Measurements from ENCODE around the gene MINDY3.

The MINDY3 gene

DNA sequence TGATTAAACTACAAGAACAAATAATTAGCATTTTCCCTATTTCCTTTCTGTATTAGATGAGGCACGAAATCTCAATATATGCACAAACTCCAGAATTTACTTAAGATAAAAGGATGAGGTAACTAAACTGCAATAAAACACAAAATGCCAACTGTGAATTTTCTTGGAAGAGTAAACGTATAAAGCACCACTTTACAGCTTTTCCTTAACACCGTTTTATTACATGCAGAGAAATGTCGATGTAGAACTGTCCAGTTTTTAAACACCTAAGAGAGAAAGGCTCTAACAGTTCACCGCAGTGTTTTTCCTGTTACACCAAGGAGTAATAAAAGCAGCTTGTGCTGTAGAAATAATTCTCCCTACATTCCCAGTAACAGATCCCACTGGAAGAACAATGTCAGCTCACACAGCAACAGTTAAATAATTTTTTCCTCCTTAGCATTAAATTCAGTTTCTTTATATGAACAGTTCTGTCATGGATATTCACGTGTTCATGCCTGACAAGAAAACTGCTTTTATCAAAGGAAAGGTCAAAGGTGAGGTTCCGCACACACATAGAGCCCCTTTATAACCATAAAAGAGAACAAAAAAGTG is 52.0 kb downstream of the MINDY3 start:
- H3K9me3 ChIP-seq = no peaks in the 10 kb centered on the region
- no peaks in the 10 kb centered on the region for H3K27me3 ChIP-seq
- no peaks in the 10 kb centered on the region for H4K20me1 ChIP-seq
- no peak overlapping the region for H3K27ac ChIP-seq
- H3K36me3 ChIP-seq = peaks cover 42% of the 10 kb centered on the region
- H3K9ac ChIP-seq = no peak overlapping the region
- TF ChIP-seq Cebpa-rat (IDR thresholded peaks at IDR 0.05) = no peak
- no peak overlapping the region for H3K4me3 ChIP-seq
- H3K4me2 ChIP-seq = no peak overlapping the region
- H3K4me1 ChIP-seq = no peaks in the 10 kb centered on the region

DNA sequence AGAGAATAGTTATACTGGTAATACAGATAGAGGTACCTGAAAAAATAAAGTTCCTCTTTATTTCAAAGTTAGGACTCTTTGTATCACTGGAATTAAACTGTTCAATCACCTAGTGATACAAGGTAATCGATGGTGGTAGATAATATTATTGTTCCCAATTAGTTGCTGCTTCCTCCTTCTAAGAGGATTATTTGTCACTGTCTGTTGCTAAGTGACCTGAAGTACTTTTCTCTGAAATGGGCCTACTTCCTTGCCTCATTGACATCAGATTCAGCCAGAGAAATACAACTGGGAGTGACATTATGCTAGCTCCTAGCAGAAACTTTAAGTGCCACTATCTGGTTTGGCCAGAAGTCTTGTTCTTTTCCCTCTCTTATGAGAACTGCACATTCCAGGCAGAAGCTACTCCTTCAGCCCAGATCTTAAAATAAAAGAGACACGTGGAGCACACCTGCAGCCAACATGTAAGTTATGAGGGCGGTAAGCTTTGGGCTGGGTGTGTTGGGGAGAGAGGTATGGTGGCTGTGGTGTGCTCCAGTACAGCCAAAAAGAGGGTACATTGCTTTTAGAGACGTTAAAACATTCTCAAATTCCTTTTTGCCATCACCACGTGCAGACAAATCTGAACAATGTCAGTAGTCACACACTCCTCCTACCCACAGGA is 54.8 kb downstream of the MINDY3 start:
- H3K4me3 ChIP-seq = no peak overlapping the region
- H3K27me3 ChIP-seq = no peaks in the 10 kb centered on the region
- no peaks in the 10 kb centered on the region for H3K4me1 ChIP-seq
- H3K9ac ChIP-seq = no peak overlapping the region
- H3K36me3 ChIP-seq = peaks cover 62% of the 10 kb centered on the region
- H3K9me3 ChIP-seq = peaks cover 19% of the 10 kb centered on the region
- no peak overlapping the region for H3K4me2 ChIP-seq
- no peaks in the 10 kb centered on the region for H4K20me1 ChIP-seq
- H3K27ac ChIP-seq = no peak overlapping the region
- TF ChIP-seq Cebpa-rat (IDR thresholded peaks at IDR 0.05) = no peak

GRCh38 chr10:15804109-15804508 is 56.2 kb downstream of the MINDY3 start:
- TF ChIP-seq Cebpa-rat (IDR thresholded peaks at IDR 0.05) = no peak
- H3K9ac ChIP-seq = no peak overlapping the region
- H4K20me1 ChIP-seq = no peaks in the 10 kb centered on the region
- H3K27me3 ChIP-seq = no peaks in the 10 kb centered on the region
- no peak overlapping the region for H3K4me3 ChIP-seq
- no peaks in the 10 kb centered on the region for H3K4me1 ChIP-seq
- no peak overlapping the region for H3K4me2 ChIP-seq
- peaks cover 21% of the 10 kb centered on the region for H3K9me3 ChIP-seq
- no peak overlapping the region for H3K27ac ChIP-seq
- H3K36me3 ChIP-seq = peaks cover 65% of the 10 kb centered on the region

DNA sequence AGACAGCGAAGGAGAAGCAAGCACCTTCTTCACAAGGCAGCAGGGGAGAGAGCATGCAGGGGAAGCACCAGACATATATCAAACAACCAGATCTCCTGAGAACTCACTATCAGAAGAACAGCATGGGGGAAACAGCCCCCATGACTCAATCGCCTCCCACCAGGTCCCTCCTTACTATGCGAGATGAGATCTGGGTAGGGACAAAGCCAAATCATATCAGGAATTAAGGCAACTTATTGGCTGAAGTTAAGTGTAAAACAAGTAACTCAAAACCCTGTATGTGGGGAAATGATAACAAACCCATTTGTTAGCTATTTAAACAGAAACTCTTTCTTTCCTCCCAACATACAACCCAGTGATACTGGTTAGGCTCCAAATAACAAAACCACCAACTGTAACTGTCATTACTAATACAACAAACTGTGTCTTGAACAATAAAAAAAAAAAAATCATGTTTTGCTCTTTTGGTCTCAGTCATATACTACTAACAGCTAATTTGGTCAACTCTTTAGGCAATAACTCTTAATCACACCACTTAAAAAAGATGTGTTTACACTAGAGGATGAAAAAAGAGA is 57.8 kb downstream of the MINDY3 start:
- Histone ChIP-seq H3K4me2 (no peak overlapping the region), H3K36me3 (peaks cover 62% of the 10 kb centered on the region), H3K27me3 (no peaks in the 10 kb centered on the region), H3K4me1 (no peaks in the 10 kb centered on the region), H3K9ac (no peak overlapping the region), H3K9me3 (peaks cover 21% of the 10 kb centered on the region), H3K4me3 (no peak overlapping the region), H3K27ac (no peak overlapping the region), H4K20me1 (no peaks in the 10 kb centered on the region)
- no peak for TF ChIP-seq Cebpa-rat (IDR thresholded peaks at IDR 0.05)

DNA sequence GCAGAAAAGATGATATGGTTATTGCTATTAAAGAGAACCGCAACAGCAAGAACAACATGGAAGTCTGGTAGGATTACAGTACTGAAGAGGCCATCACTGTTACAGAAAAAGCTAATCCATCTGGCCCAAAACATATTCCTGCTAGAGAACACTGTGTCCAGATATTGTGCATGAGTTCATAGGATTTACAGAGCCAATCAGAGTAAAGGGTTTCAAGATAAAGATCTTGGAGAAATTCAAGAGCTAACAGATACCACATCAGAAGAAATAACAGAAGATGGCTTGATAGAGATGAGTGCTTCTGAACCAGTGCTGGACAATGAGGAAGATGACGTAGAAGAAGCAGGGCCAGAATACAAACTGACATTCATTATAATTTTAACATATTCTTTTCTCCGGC is 58.7 kb downstream of the MINDY3 start:
- no peak overlapping the region for H3K4me2 ChIP-seq
- no peaks in the 10 kb centered on the region for H3K27me3 ChIP-seq
- no peak overlapping the region for H3K4me3 ChIP-seq
- H3K9ac ChIP-seq = no peak overlapping the region
- peaks cover 21% of the 10 kb centered on the region for H3K9me3 ChIP-seq
- no peaks in the 10 kb centered on the region for H3K4me1 ChIP-seq
- H3K27ac ChIP-seq = no peak overlapping the region
- no peaks in the 10 kb centered on the region for H4K20me1 ChIP-seq
- TF ChIP-seq Cebpa-rat (IDR thresholded peaks at IDR 0.05) = no peak
- peaks cover 58% of the 10 kb centered on the region for H3K36me3 ChIP-seq

GRCh38 chr10:15801147-15801546 is 59.2 kb downstream of the MINDY3 start:
- no peak overlapping the region for H3K27ac ChIP-seq
- TF ChIP-seq Cebpa-rat (IDR thresholded peaks at IDR 0.05) = no peak
- no peaks in the 10 kb centered on the region for H3K4me1 ChIP-seq
- peaks cover 21% of the 10 kb centered on the region for H3K9me3 ChIP-seq
- H3K4me2 ChIP-seq = no peak overlapping the region
- H3K36me3 ChIP-seq = peaks cover 53% of the 10 kb centered on the region
- H4K20me1 ChIP-seq = no peaks in the 10 kb centered on the region
- H3K27me3 ChIP-seq = no peaks in the 10 kb centered on the region
- no peak overlapping the region for H3K9ac ChIP-seq
- no peak overlapping the region for H3K4me3 ChIP-seq

- Histone ChIP-seq H3K9me3 (peaks cover 20% of the 10 kb centered on the region), H3K9ac (no peak overlapping the region), H3K4me1 (peaks cover 12% of the 10 kb centered on the region), H3K27ac (no peak overlapping the region), H3K4me3 (no peak overlapping the region), H3K36me3 (peaks cover 52% of the 10 kb centered on the region), H4K20me1 (no peaks in the 10 kb centered on the region), H3K27me3 (no peaks in the 10 kb centered on the region), H3K4me2 (no peak overlapping the region)
- TF ChIP-seq Cebpa-rat (IDR thresholded peaks at IDR 0.05) = no peak
Observed at GRCh38 chr10:15797346-15797745, 63.0 kb downstream of the MINDY3 start.

DNA sequence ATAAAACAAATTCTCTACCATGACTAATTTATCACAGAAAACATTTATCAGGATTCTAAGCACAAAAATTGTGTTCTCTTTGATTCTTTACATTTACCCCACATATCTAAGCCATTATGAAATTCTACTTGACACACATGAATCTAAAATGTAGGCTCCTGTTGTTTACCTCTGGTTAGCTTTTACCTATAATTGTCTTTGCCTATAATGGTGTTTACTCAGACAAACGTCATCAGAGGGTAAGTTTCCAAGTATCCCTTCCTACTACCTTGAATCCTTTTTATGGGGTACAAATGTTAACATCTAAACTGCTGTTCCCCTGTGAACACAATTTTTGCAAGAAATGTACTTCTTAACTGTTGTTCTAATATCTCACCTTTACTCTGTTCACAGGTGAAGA is 63.5 kb downstream of the MINDY3 start:
- Histone ChIP-seq H3K4me1 (peaks cover 18% of the 10 kb centered on the region), H3K9me3 (peaks cover 15% of the 10 kb centered on the region), H3K36me3 (peaks cover 46% of the 10 kb centered on the region), H3K27me3 (no peaks in the 10 kb centered on the region), H3K9ac (no peak overlapping the region), H4K20me1 (no peaks in the 10 kb centered on the region), H3K4me2 (no peak overlapping the region), H3K4me3 (no peak overlapping the region), H3K27ac (no peak overlapping the region)
- no peak for TF ChIP-seq Cebpa-rat (IDR thresholded peaks at IDR 0.05)

DNA sequence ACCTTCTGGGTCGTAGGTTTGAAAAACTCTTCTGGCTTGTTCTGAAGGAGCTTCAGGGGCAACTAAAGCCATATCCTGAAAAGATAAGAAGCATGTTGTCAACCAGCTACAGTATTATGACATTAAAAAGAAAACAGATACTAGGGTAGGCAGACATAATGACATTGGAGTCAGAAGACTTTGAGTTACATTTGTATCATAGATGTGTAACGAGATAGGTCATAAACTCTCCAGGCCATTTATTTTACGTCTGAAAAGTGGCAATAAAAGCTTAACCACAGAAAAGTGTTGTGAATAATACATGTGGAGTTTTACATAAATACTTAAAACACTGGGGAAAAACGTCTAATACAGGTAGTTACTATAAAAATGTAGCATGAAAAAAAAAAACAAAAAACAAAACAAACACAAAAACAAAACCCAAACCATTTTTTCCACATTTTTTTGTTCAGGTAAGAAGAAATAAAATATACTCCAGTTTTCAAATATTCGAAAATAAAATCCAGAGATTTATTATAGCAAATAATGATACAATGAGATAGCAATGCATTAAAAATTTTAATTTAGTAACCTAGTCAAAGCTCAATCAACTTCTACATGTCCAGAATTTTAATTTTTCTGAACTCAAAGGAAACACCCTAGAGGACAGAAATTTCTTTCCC is 64.1 kb downstream of the MINDY3 start:
- Histone ChIP-seq H3K27ac (no peak overlapping the region), H3K9ac (no peak overlapping the region), H3K4me2 (no peak overlapping the region), H3K4me3 (no peak overlapping the region), H3K9me3 (peaks cover 10% of the 10 kb centered on the region), H3K4me1 (peaks cover 23% of the 10 kb centered on the region), H4K20me1 (no peaks in the 10 kb centered on the region), H3K27me3 (no peaks in the 10 kb centered on the region), H3K36me3 (peaks cover 40% of the 10 kb centered on the region)
- no peak for TF ChIP-seq Cebpa-rat (IDR thresholded peaks at IDR 0.05)
